Vagina (tissue), 2 donors: ENCODE measurements around the gene PITX2. TPM values are rescaled to one million over a fixed set of nuclear protein-coding genes. Genes with fewer than 3 reads are reported as not detected.

Experiments
- DNase-seq, 2 donors: peaks; one replicate each; pipeline ENCODE4 v3.0.0-alpha.2; 2017; ENCODE audit errors: extremely low spot score in 2 of 2
- H3K27ac ChIP-seq: fragments of 200-600 bp; sonication (generic); one replicate; pipeline ENCODE4 v1.5.1; 2019
- H3K27me3 ChIP-seq: fragments of 200-600 bp; sonication (generic); one replicate; pipeline ENCODE4 v1.5.1; 2019
- H3K36me3 ChIP-seq, 2 donors: fragments of 200-600 bp; sonication (generic); one replicate each; pipeline ENCODE4 v1.5.1; 2017 to 2019
- H3K4me1 ChIP-seq: fragments of 200-600 bp; sonication (generic); one replicate; pipeline ENCODE4 v1.5.1; 2019
- H3K4me3 ChIP-seq, 2 donors: fragments of 200-600 bp; sonication (generic); 1 replicate in 1 of 2; 2 replicates in 1 of 2; pipeline ENCODE4 v1.5.1; 2016 to 2019
- H3K9me3 ChIP-seq: fragments of 200-600 bp; sonication (generic); one replicate; pipeline ENCODE4 v1.5.1; 2019
- POLR2A ChIP-seq, 2 donors: fragments of 450-650 bp; IDR thresholded peaks; one replicate each; pipeline ENCODE4 v1.6.1; 2017; ENCODE audit warnings: antibody characterized with exemption in 2 of 2, mild to moderate bottlenecking in 2 of 2, moderate library complexity in 2 of 2
- POLR2AphosphoS5 ChIP-seq, 2 donors: sonication (generic); formaldehyde crosslinking; IDR thresholded peaks; one replicate each; pipeline ENCODE4 v1.9.0; 2017; ENCODE audit warnings: antibody characterized with exemption in 2 of 2, mild to moderate bottlenecking in 2 of 2, low read depth in 1 of 2; ENCODE audit not compliant: insufficient read depth in 1 of 2
- intact Hi-C: fragments of 100-400 bp; cut with DNase I; formaldehyde crosslinking; loops from one replicate; pipeline ENCODE4 v1.15.1; 2023
- total RNA-seq: library from RNA; depleted of rRNA; stranded (reverse); fragments of >200 nt; gene quantifications from one replicate; pipeline ENCODE4 v1.2.3, GENCODE V29; 2016
- TF ChIP-seq, protein P1 (sequence below), 3 experiments: fragments of 450-650 bp in 2 of 3; fragments of 200-600 bp in 1 of 3; sonication (generic) in 1 of 3; IDR thresholded peaks; one replicate each; pipeline ENCODE4 v1.5.1; 2017 to 2019; ENCODE audit warnings: antibody characterized with exemption in 3 of 3, mild to moderate bottlenecking in 2 of 3, moderate library complexity in 2 of 3

PITX2 gene
- total RNA-seq, 1 donor from 2014 or later = 6.6 TPM

DNA sequence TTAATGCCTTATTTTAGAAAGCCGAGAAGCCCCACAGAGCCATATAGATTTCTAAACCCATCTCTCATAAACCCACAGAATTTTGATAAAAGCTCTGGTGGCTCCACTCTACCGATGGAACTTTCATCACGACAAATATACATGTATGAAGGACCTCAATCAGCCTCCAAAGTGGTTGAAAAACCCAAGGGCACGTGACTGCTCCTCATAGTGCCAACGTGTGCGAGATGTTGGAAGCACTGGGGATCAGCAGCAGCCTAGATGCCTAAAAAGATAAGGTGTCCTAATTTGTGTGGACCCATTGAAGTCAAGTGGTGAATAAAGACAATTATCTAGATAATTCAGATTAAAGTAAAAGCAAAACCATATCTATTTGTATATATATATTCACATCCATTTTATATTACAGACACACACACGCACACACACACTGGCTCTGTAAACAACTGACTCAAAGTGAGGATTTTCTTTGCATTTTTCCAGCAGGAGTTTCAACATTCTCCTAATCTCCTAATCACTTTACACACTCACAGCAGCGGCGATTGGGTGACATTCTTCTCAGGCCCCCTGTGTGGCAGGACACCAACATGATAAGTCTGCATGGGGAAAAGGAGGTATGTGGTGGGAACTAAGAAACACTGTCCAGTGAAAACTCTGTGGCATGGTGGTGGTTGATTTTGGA lies 2.8 kb upstream of the PITX2 start:
- Histone ChIP-seq H3K27me3 (no peaks in the 10 kb centered on the region), H3K27ac (no peak overlapping the region), H3K4me1 (peaks cover 26% of the 10 kb centered on the region), H3K9me3 (no peaks in the 10 kb centered on the region), H3K36me3 (no peaks in the 10 kb centered on the region), H3K4me3 (no peak overlapping the region)
- DNase-seq = no peak
- intact Hi-C loops = no loop called here
- TF ChIP-seq POLR2A (IDR thresholded peaks at IDR 0.05) (no peak), POLR2AphosphoS5 (IDR thresholded peaks at IDR 0.05; ENCODE audit: insufficient read depth in 1 of 2, low read depth in 1 of 2) (no peak)
- TF ChIP-seq, protein P1, sequence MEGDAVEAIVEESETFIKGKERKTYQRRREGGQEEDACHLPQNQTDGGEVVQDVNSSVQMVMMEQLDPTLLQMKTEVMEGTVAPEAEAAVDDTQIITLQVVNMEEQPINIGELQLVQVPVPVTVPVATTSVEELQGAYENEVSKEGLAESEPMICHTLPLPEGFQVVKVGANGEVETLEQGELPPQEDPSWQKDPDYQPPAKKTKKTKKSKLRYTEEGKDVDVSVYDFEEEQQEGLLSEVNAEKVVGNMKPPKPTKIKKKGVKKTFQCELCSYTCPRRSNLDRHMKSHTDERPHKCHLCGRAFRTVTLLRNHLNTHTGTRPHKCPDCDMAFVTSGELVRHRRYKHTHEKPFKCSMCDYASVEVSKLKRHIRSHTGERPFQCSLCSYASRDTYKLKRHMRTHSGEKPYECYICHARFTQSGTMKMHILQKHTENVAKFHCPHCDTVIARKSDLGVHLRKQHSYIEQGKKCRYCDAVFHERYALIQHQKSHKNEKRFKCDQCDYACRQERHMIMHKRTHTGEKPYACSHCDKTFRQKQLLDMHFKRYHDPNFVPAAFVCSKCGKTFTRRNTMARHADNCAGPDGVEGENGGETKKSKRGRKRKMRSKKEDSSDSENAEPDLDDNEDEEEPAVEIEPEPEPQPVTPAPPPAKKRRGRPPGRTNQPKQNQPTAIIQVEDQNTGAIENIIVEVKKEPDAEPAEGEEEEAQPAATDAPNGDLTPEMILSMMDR (IDR thresholded peaks at IDR 0.05) = no peak

GRCh38 chr4:110624904-110625494 lies 2.1 kb upstream of the PITX2 start:
- no peak overlapping the region for H3K27ac ChIP-seq

GRCh38 chr4:110624398-110624780 lies 1.5 kb upstream of the PITX2 start:
- DNase-seq = no peak
- intact Hi-C loops = no loop called here
- TF ChIP-seq, protein P1 (IDR thresholded peaks at IDR 0.05) = no peak
- no peak for TF ChIP-seq POLR2A (IDR thresholded peaks at IDR 0.05)
- TF ChIP-seq POLR2AphosphoS5 (IDR thresholded peaks at IDR 0.05; ENCODE audit: insufficient read depth in 1 of 2, low read depth in 1 of 2) = no peak
- peaks cover 27% of the 10 kb centered on the region for H3K4me1 ChIP-seq
- no peak overlapping the region for H3K27ac ChIP-seq
- H3K27me3 ChIP-seq = no peaks in the 10 kb centered on the region
- no peaks in the 10 kb centered on the region for H3K36me3 ChIP-seq
- no peak overlapping the region for H3K4me3 ChIP-seq
- H3K9me3 ChIP-seq = no peaks in the 10 kb centered on the region

More at GRCh38 chr4:110624904-110625494, 2.1 kb upstream of the PITX2 start:
- no peak overlapping the region for H3K4me3 ChIP-seq
- no peak for TF ChIP-seq POLR2A (IDR thresholded peaks at IDR 0.05)
- TF ChIP-seq, protein P1 (IDR thresholded peaks at IDR 0.05) = no peak
- no peak for TF ChIP-seq POLR2AphosphoS5 (IDR thresholded peaks at IDR 0.05; ENCODE audit: insufficient read depth in 1 of 2, low read depth in 1 of 2)
- intact Hi-C loops = no loop called here
- DNase-seq = no peak
- peaks cover 27% of the 10 kb centered on the region for H3K4me1 ChIP-seq
- H3K27me3 ChIP-seq = no peaks in the 10 kb centered on the region
- no peaks in the 10 kb centered on the region for H3K36me3 ChIP-seq
- H3K9me3 ChIP-seq = no peaks in the 10 kb centered on the region

- no peaks in the 10 kb centered on the region for H3K27me3 ChIP-seq
- no peaks in the 10 kb centered on the region for H3K9me3 ChIP-seq
- no peak overlapping the region for H3K27ac ChIP-seq
- no peak for TF ChIP-seq POLR2A (IDR thresholded peaks at IDR 0.05)
- TF ChIP-seq POLR2AphosphoS5 (IDR thresholded peaks at IDR 0.05; ENCODE audit: insufficient read depth in 1 of 2, low read depth in 1 of 2) = no peak
- TF ChIP-seq, protein P1 (IDR thresholded peaks at IDR 0.05) = no peak
- peaks cover 27% of the 10 kb centered on the region for H3K4me1 ChIP-seq
- H3K4me3 ChIP-seq = peak overlapping the region in 1 of 2 donors; percentile 50
- H3K36me3 ChIP-seq = no peaks in the 10 kb centered on the region
- DNase-seq = no peak
- intact Hi-C loops = no loop called here
These were observed 981 bp upstream of the PITX2 start for GRCh38 chr4:110623718-110624397.
